Endodermal cell (in vitro differentiated cells): ENCODE data around the gene FAIM2. TPM values are rescaled to one million over a fixed set of nuclear protein-coding genes. Genes with fewer than 3 reads are reported as not detected.

ENCODE experiments used
- DNase-seq: peaks from one replicate; pipeline ENCODE4 v3.0.0-alpha.2; 2017
- H3K27ac ChIP-seq: 2 replicates; pipeline ENCODE4 v1.5.1; 2013; ENCODE audit warnings: mild to moderate bottlenecking, low read depth, low read length, moderate library complexity
- H3K27me3 ChIP-seq: 2 replicates; pipeline ENCODE4 v1.6.1; 2013; ENCODE audit warnings: mild to moderate bottlenecking, low read length, moderate library complexity; ENCODE audit not compliant: insufficient read depth, control insufficient read depth, poor library complexity, severe bottlenecking
- H3K36me3 ChIP-seq: 2 replicates; pipeline ENCODE4 v1.7.0; 2013; ENCODE audit warnings: mild to moderate bottlenecking, low read length, moderate library complexity; ENCODE audit not compliant: control insufficient read depth, insufficient read depth
- H3K4me1 ChIP-seq: one replicate; pipeline ENCODE4 v1.7.0; 2013; ENCODE audit warnings: low read length; ENCODE audit not compliant: control insufficient read depth, insufficient read depth
- H3K4me3 ChIP-seq: 2 replicates; pipeline ENCODE4 v1.5.1; 2013; ENCODE audit warnings: mild to moderate bottlenecking, low read length, moderate library complexity
- H3K9ac ChIP-seq: 2 replicates; pipeline ENCODE4 v1.6.1; 2013; ENCODE audit warnings: mild to moderate bottlenecking, low read length, moderate library complexity; ENCODE audit not compliant: poor library complexity, severe bottlenecking; ENCODE audit errors: extremely low read depth
- H3K9me3 ChIP-seq: 2 replicates; pipeline ENCODE4 v1.6.1; 2013; ENCODE audit warnings: mild to moderate bottlenecking, low read length, moderate library complexity; ENCODE audit not compliant: control insufficient read depth
- H3K27ac Mint-ChIP-seq: 2 replicates; pipeline ENCODE4 v1.8.0; 2020; ENCODE audit warnings: mixed read lengths
- H3K27me3 Mint-ChIP-seq: 2 replicates; pipeline ENCODE4 v1.8.0; 2021; ENCODE audit warnings: mild to moderate bottlenecking, mixed read lengths; ENCODE audit not compliant: insufficient read depth
- H3K36me3 Mint-ChIP-seq: 2 replicates; pipeline ENCODE4 v1.8.0; 2020; ENCODE audit warnings: low read depth, mixed read lengths
- H3K4me1 Mint-ChIP-seq: 2 replicates; pipeline ENCODE4 v1.8.0; 2020; ENCODE audit warnings: mixed read lengths
- H3K4me3 Mint-ChIP-seq: 2 replicates; pipeline ENCODE4 v1.8.0; 2020; ENCODE audit warnings: mild to moderate bottlenecking, moderate library complexity, mixed read lengths
- H3K9me3 Mint-ChIP-seq: 2 replicates; pipeline ENCODE4 v1.8.0; 2020; ENCODE audit warnings: mild to moderate bottlenecking, mixed read lengths
- CTCF ChIP-seq: fragments of 200-600 bp; sonication (generic); conservative IDR thresholded peaks from 2 replicates; pipeline ENCODE4 v1.5.0; 2021; ENCODE audit warnings: antibody characterized with exemption, mild to moderate bottlenecking
- WGBS, 2 experiments: methylation state at CpG; one replicate each; pipeline versions ENCODE4 v1.1.5 to v1.1.7; 2013; ENCODE audit warnings: missing lambda C conversion rate in 2 of 2, mixed read lengths in 1 of 2; ENCODE audit not compliant: insufficient coverage in 1 of 2, insufficient read length in 1 of 2; 5-methylcytosine and 5-hydroxymethylcytosine counted together
- long read RNA-seq, 4 experiments: library from polyadenylated mRNA in 2 of 4; library from RNA in 1 of 4; library from capped mRNA in 1 of 4; stranded (forward) in 3 of 4; unstranded in 1 of 4; transcript quantifications; one replicate each; pipeline ENCODE4 v2.0.0, GENCODE V29; 2020 to 2021; ENCODE audit warnings: inconsistent platforms in 1 of 4
- polyA plus RNA-seq, 2 experiments: library from polyadenylated mRNA; stranded (reverse); fragments of 50-300 nt; gene quantifications; one replicate each; pipeline ENCODE4 v1.2.3, GENCODE V29; 2013
- total RNA-seq, 2 donors: library from RNA; stranded (reverse); fragmentation: NEBNext Ultra II Directional in 1 of 2; extraction: Animal tissue kit (Norgen Biotek cat#: 25700) in 1 of 2; gene quantifications; 2 replicates in 1 of 2; 3 replicates in 1 of 2; pipeline ENCODE4 v1.2.1, GENCODE V29; 2021

FAIM2 gene
- not detected for total RNA-seq
- polyA plus RNA-seq (2013, experiment 1 of 2): 4.4 TPM
- polyA plus RNA-seq (2013, experiment 2 of 2): 3.2 TPM
- long read RNA-seq, experiment 1: 0 reads
- long read RNA-seq, experiment 2, partial matches to known transcripts: 0 of 1 reads
- long read RNA-seq, experiment 2, other reads (novel, unspliced or antisense): 0 of 1 reads
- long read RNA-seq, experiment 3: 0 reads
- long read RNA-seq, experiment 4: 0 reads

DNA sequence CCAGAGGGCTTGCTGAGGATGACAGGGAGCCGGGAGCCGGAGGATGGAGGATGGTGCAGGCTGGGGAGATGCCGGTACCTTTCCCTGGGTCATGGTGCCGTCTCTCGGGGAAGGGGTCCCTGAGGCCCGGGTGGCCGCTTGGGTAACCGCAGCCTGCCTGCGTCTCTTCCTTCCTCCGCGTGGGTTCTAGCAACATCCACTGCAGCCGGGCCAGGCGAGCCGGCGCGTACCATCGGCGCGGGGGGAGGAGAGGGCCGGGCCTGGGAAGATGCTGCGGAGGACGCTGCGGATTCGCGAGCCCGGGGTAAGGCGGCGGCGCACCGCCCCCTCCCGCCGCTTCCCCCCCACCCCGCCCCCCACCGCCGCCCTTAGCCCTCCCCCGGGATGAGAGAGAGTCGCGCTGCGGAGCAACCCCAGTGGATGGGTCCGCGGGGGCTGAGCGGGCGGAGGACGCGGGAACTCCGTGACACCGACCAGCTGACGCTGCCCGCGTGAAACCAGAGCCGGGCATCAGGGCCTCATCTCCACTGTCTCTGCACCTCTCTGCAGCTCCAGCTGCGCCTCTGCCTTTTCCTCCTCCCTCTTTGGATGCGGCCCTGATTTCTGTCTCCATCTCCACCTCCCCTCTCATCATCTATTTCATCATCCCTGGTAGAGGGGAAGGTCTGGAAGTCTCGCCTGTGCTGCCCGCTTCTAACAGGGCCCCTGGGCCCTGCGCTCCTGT is at the start of gene FAIM2:
Gene FAIM2, minus strand, starts transcription at position 201 of the 724 bp plus-strand sequence. Its CDS starts 108 bp downstream, at position 93.
- peak; percentile 79 for DNase-seq
- Histone ChIP-seq H3K36me3 (no peaks in the 10 kb centered on the region), H3K27me3 (peaks cover 35% of the 10 kb centered on the region), H3K9me3 (no peaks in the 10 kb centered on the region), H3K27ac (peak within 1 kb of the TSS; percentile 68), H3K9ac (no peak within 1 kb of the TSS), H3K4me3 (no peak within 1 kb of the TSS), H3K4me1 (peaks cover 7% of the 10 kb centered on the region)
- Mint-ChIP-seq H3K9me3 (no peaks in the 10 kb centered on the region), H3K4me1 (peaks cover 19% of the 10 kb centered on the region), H3K36me3 (no peaks in the 10 kb centered on the region), H3K27ac (no peak within 1 kb of the TSS), H3K27me3 (peaks cover 54% of the 10 kb centered on the region), H3K4me3 (peak within 1 kb of the TSS; percentile 22)
- no peak for TF ChIP-seq CTCF
- 32 to 33% methylated on average over 11 to 41 of the region's 56 CpGs for WGBS, 2 experiments

DNA sequence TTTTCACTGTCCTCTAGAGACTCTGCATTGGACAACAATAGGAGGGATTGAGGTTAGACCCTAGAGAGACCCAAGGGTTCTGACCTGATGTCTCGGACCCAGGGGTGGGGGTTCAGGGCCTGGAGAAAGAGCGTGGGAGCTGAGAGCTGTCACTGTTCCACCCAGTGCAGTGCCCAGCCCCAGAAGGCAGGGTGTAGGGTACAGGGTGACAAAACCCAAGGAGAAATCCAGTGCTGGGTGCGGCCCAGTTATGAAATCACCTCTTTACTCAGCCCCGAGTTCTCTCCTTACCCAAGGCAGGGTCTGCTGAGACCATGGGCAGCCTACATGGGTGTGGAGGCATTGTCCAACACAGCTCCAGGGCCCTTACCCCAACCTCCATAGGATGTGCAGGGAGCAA is 49.5 kb upstream of the FAIM2 start:
- no peak for DNase-seq
- no peak for TF ChIP-seq CTCF
- H3K4me1 Mint-ChIP-seq: peaks cover 9% of the 10 kb centered on the region
- 93 to 100% methylated on average over 1 to 4 of the region's 4 CpGs for WGBS, 2 experiments
- peaks cover 62% of the 10 kb centered on the region for H3K27me3 ChIP-seq
- no peaks in the 10 kb centered on the region for H3K36me3 ChIP-seq
- H3K27me3 Mint-ChIP-seq: peaks cover 91% of the 10 kb centered on the region
- H3K9ac ChIP-seq: no peak overlapping the region
- no peaks in the 10 kb centered on the region for H3K36me3 Mint-ChIP-seq
- H3K4me3 Mint-ChIP-seq: no peak overlapping the region
- H3K27ac Mint-ChIP-seq: no peak overlapping the region
- peaks cover 5% of the 10 kb centered on the region for H3K4me1 ChIP-seq
- H3K4me3 ChIP-seq: no peak overlapping the region
- H3K9me3 Mint-ChIP-seq: no peaks in the 10 kb centered on the region
- H3K9me3 ChIP-seq: no peaks in the 10 kb centered on the region
- no peak overlapping the region for H3K27ac ChIP-seq

GRCh38 chr12:49952391-49953055 is 48.8 kb upstream of the FAIM2 start:
- no peak for DNase-seq
- H3K9ac ChIP-seq: no peak overlapping the region
- H3K9me3 ChIP-seq: no peaks in the 10 kb centered on the region
- Mint-ChIP-seq H3K27ac (no peak overlapping the region), H3K9me3 (no peaks in the 10 kb centered on the region), H3K27me3 (peaks cover 91% of the 10 kb centered on the region), H3K4me3 (no peak overlapping the region), H3K4me1 (peaks cover 11% of the 10 kb centered on the region), H3K36me3 (no peaks in the 10 kb centered on the region)
- peaks cover 5% of the 10 kb centered on the region for H3K4me1 ChIP-seq
- TF ChIP-seq CTCF: no peak
- no peaks in the 10 kb centered on the region for H3K36me3 ChIP-seq
- H3K27me3 ChIP-seq: peaks cover 62% of the 10 kb centered on the region
- WGBS, 2 experiments: 100% methylated on average over 1 of the region's 1 CpG
- H3K27ac ChIP-seq: no peak overlapping the region
- no peak overlapping the region for H3K4me3 ChIP-seq
